Endothelial cell of umbilical vein (primary cell): ENCODE measurements around the gene PLK1. TPM values are rescaled to one million over a fixed set of nuclear protein-coding genes. Genes with fewer than 3 reads are reported as not detected.

Experiments used
- BruUV-seq: library from RNA; stranded (reverse); fragments of 400-500 nt; replicated peaks from 2 replicates; lab custom pipeline; 2021; lab: Mats Ljungman, UMichigan
- CTCF ChIA-PET: fragments of 300-600, 350-600 bp; sonication (Branson Sonifier 250); formaldehyde crosslinking; loops from one replicate; lab custom pipeline; 2021; ENCODE audit warnings: antibody characterized with exemption, inconsistent platforms; lab: Charles Lee
- POLR2A ChIA-PET: fragments of 300-600, 350-600 bp; sonication (Branson Sonifier 250); formaldehyde crosslinking; loops from one replicate; lab custom pipeline; 2021; ENCODE audit warnings: antibody characterized with exemption, inconsistent platforms; lab: Charles Lee
- DNase-seq: peaks from one replicate; pipeline ENCODE4 v3.0.0-alpha.2; 2011; ENCODE audit warnings: low read depth, low spot score
- FAIRE-seq: peaks from 2 replicates; lab custom pipeline; 2011; peaks lifted over from hg19 to GRCh38; lab: Jason Lieb, UNC
- H2AFZ ChIP-seq: 2 replicates; pipeline ENCODE4 v1.6.0; 2012; ENCODE audit warnings: low read depth, low read length, control low read depth, inconsistent platforms
- H3K27ac ChIP-seq: 2 replicates; pipeline ENCODE4 v1.5.1; 2011; ENCODE audit warnings: low read depth, mild to moderate bottlenecking, control low read depth, low read length, moderate library complexity; ENCODE audit not compliant: insufficient read depth
- H3K27me3 ChIP-seq, 2 experiments: 2 replicates each; pipeline versions ENCODE4 v1.6.0 to v1.6.1; 2011; ENCODE audit warnings: low read length in 2 of 2, mixed read lengths in 1 of 2; ENCODE audit not compliant: control insufficient read depth in 2 of 2, insufficient read depth in 2 of 2
- H3K36me3 ChIP-seq, 2 experiments: 2 replicates in 1 of 2; 3 replicates in 1 of 2; pipeline ENCODE4 v1.5.1; 2011; ENCODE audit warnings: low read length in 2 of 2, mild to moderate bottlenecking in 1 of 2, moderate library complexity in 1 of 2; ENCODE audit not compliant: control insufficient read depth in 2 of 2, insufficient read depth in 2 of 2; ENCODE audit errors: extremely low read depth in 1 of 2
- H3K4me1 ChIP-seq: 3 replicates; pipeline ENCODE4 v1.5.1; 2011; ENCODE audit warnings: mild to moderate bottlenecking, low read length; ENCODE audit not compliant: control insufficient read depth, insufficient read depth; ENCODE audit errors: extremely low read depth
- H3K4me2 ChIP-seq: 2 replicates; pipeline ENCODE4 v1.6.1; 2011; ENCODE audit warnings: low read length, control low read depth, mixed read lengths; ENCODE audit not compliant: insufficient read depth
- H3K4me3 ChIP-seq, 3 experiments: fragments of 200-600 bp in 1 of 3; sonication (generic), shearing (Covaris generic) in 1 of 3; replicated peaks in 1 of 3; 2 replicates each; pipeline ENCODE4 v1.5.1; 2011 to 2016; ENCODE audit warnings: control low read depth in 3 of 3, low read length in 3 of 3, mild to moderate bottlenecking in 2 of 3, inconsistent platforms in 1 of 3, low read depth in 1 of 3, moderate library complexity in 1 of 3; ENCODE audit not compliant: insufficient read depth in 1 of 3
- H3K79me2 ChIP-seq: 2 replicates; pipeline ENCODE4 v1.6.0; 2012; ENCODE audit warnings: low read length, inconsistent platforms; ENCODE audit not compliant: control insufficient read depth, insufficient read depth
- H3K9ac ChIP-seq: replicated peaks from 2 replicates; pipeline ENCODE3; 2011; ENCODE audit warnings: low read length, control low read depth; ENCODE audit not compliant: insufficient read depth; ENCODE audit errors: extremely low read depth
- H3K9me1 ChIP-seq: replicated peaks from 3 replicates; pipeline ENCODE4 v1.6.0; 2011; ENCODE audit warnings: mild to moderate bottlenecking, low read length; ENCODE audit not compliant: control insufficient read depth, insufficient read depth; ENCODE audit errors: extremely low read depth
- H3K9me3 ChIP-seq: replicated peaks from 2 replicates; pipeline ENCODE4 v1.5.1; 2012; ENCODE audit warnings: low read length, inconsistent platforms; ENCODE audit not compliant: control insufficient read depth, insufficient read depth
- H4K20me1 ChIP-seq: replicated peaks from 2 replicates; pipeline ENCODE3; 2011; ENCODE audit warnings: mild to moderate bottlenecking, low read length; ENCODE audit not compliant: control insufficient read depth, insufficient read depth; ENCODE audit errors: extremely low read depth
- CTCF ChIP-seq, 2 donors: IDR thresholded peaks; 1 replicate in 1 of 2; 2 replicates in 1 of 2; pipeline ENCODE4 v1.5.1; 2011; ENCODE audit warnings: low read length in 2 of 2, mild to moderate bottlenecking in 2 of 2, moderate library complexity in 2 of 2, control low read depth in 1 of 2, inconsistent platforms in 1 of 2, low read depth in 1 of 2; ENCODE audit not compliant: insufficient read depth in 1 of 2; ENCODE audit errors: extremely low read depth in 1 of 2
- EZH2 ChIP-seq: IDR thresholded peaks from 2 replicates; pipeline ENCODE4 v1.6.1; 2012; ENCODE audit warnings: borderline replicate concordance, low read depth, mild to moderate bottlenecking, moderate library complexity, low read length, inconsistent platforms; ENCODE audit not compliant: severe bottlenecking
- FOS ChIP-seq: IDR thresholded peaks from 2 replicates; pipeline ENCODE4 v1.6.1; 2011; ENCODE audit warnings: mild to moderate bottlenecking, low read length, moderate library complexity, borderline replicate concordance; ENCODE audit not compliant: insufficient read depth
- GATA2 ChIP-seq: IDR thresholded peaks from 2 replicates; pipeline ENCODE4 v1.7.0; 2011; ENCODE audit warnings: low read depth, mild to moderate bottlenecking, moderate library complexity, mixed read lengths, low read length; ENCODE audit not compliant: insufficient read length, insufficient read depth
- JUN ChIP-seq: IDR thresholded peaks from 2 replicates; pipeline ENCODE4 v1.6.1; 2011; ENCODE audit warnings: borderline replicate concordance, low read depth; ENCODE audit not compliant: insufficient read length, insufficient read depth
- MAX ChIP-seq: IDR thresholded peaks from 2 replicates; pipeline ENCODE4 v1.6.1; 2011; ENCODE audit not compliant: insufficient read depth, insufficient read length
- MYC ChIP-seq: IDR thresholded peaks from one replicate; pipeline ENCODE4 v1.6.1; 2011; ENCODE audit warnings: mild to moderate bottlenecking, low read depth, low read length
- POLR2A ChIP-seq: IDR thresholded peaks from 2 replicates; pipeline ENCODE4 v1.6.1; 2012; ENCODE audit warnings: low read depth, mild to moderate bottlenecking, control low read depth, low read length
- POLR2AphosphoS5 ChIP-seq: IDR thresholded peaks from 2 replicates; pipeline ENCODE4 v1.6.1; 2012; ENCODE audit warnings: low read depth, mild to moderate bottlenecking, control low read depth, low read length, moderate library complexity; ENCODE audit not compliant: insufficient read depth
- dilution Hi-C: fragments of 300-500 bp; cut with MboI; formaldehyde crosslinking; loops from one replicate; pipeline ENCODE4 v1.15.0; 2019; ENCODE audit warnings: low sequenced_read_pairs; ENCODE audit not compliant: extremely low pct_ligation_motif_present
- intact Hi-C: fragments of 100-400 bp; cut with micrococcal nuclease; formaldehyde crosslinking; loops from one replicate; pipeline ENCODE4 v1.10.0; 2022
- polyA plus RNA-seq, 4 experiments: library from polyadenylated mRNA; depleted of rRNA in 3 of 4; stranded (reverse) in 3 of 4; unstranded in 1 of 4; fragments of >200 nt; gene quantifications; 2 replicates each; pipeline versions ENCODE4 v1.2.1 to v1.2.3, GENCODE V29; 2011 to 2012; ENCODE audit warnings: missing spikeins in 1 of 4
- total RNA-seq: library from RNA; stranded (reverse); gene quantifications from 2 replicates; pipeline ENCODE4 v1.2.3, GENCODE V29; 2021

PLK1 gene
- total and polyA plus RNA-seq, 2 donors (not counting 3 experiments of a cell fraction or from before 2014, with no cell fraction given), result 94.9 to 109 TPM

GRCh38 chr16:23667355-23667659 is 11.4 kb upstream of the PLK1 start:
- FAIRE-seq (no peak), DNase-seq (no peak)
- Histone ChIP-seq H3K27ac (no peak overlapping the region), H3K9me3 (no peaks in the 10 kb centered on the region), H3K9me1 (no peaks in the 10 kb centered on the region), H4K20me1 (no peaks in the 10 kb centered on the region), H3K9ac (no peak overlapping the region), H3K4me3 (no peak overlapping the region), H3K79me2 (peaks cover 5% of the 10 kb centered on the region), H2AFZ (no peak overlapping the region), H3K4me1 (peaks cover 20% of the 10 kb centered on the region), H3K36me3 (peaks cover 31 to 42% of the 10 kb centered on the region in 2 experiments), H3K4me2 (no peak overlapping the region), H3K27me3 (no peaks in the 10 kb centered on the region)
- intact Hi-C loops (no loop called here), dilution Hi-C loops (no loop called here)
- TF ChIP-seq POLR2A (no peak), MAX (no peak), MYC (no peak), GATA2 (no peak), CTCF (IDR thresholded peaks at IDR 0.05; ENCODE audit: extremely low read depth in 1 of 2, insufficient read depth in 1 of 2, low read depth in 1 of 2, low read length in 2 of 2) (no peak), EZH2 (no peak), POLR2AphosphoS5 (no peak), FOS (no peak), JUN (no peak)
- BruUV-seq, result no TSS peak
- ChIA-PET CTCF (no interaction called here), POLR2A (no interaction called here)
